VCaP (cell line): Measurements from ENCODE around the gene MMP12.

Source experiments
- H3K27ac ChIP-seq: fragments of 450-650 bp; 2 replicates; pipeline ENCODE4 v1.5.1; 2017
- CTCF ChIP-seq: fragments of 450-650 bp; conservative IDR thresholded peaks from 2 replicates; pipeline ENCODE4 v1.5.1; 2017; ENCODE audit warnings: mild to moderate bottlenecking, moderate library complexity

The MMP12 gene

DNA sequence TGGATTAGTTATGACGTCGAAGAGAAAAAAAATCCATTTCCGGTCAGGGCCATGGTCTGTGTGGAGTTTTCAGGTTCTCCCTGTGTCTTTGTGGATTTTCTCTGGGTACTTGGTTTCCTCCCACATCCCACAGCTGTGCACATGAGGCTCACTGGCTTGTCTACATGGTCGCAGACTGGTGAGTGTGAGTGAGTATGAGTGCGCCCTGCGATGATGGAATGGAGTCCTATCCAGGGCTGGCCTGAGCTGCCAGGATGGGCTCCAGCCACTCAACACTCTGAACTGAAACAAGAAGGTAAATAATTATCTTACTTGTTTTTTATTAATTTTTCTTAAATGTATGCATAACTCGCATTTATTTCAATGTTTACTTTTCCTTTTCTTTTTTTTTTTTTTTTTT lies 42.2 kb downstream of the MMP12 start:
- TF ChIP-seq CTCF, result no peak

DNA sequence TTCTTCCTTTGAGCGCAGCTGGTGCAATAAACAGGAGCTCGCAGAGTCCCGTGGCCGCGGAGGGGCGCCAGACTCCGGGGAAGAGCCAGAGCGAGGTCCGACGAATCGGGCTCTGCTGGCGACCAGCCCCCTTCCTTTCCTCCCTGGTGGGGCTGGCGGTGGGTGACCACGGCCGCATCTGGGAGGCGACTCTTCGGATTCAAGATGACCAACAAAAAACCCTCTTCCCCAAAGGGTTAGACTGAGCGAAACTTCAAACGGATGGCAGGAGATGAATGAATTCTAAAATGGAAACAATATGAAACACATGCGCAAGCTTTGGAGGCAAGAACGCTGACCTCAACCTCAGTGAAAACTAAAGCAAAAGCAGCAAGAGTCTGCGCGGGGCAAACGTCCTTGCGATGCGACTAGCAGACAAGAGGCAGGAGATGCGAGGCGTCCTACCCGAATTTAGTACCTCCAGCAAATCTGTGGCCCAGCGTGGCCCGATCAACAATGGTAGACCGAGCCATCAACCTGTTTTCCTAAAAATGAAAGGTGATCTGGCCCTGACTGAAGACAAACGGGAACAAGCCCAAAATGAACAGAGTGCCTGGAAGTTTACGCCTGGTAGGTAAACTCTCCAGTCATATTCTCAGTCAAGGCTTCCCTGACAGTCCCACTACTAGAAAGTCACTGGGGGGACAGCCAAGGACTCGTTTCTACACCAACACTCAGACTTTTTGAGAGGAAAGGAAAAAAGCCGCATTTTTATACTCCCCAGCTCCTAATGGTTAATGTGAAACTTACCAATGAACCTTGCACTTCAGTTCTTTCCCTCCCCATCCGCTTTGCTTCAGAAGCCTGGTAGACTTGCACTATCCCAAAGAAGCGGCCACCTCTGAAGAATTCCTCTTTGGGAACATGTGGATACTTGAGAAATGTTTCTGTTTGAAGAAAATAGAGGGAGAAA lies 43.0 kb downstream of the MMP12 start:
- TF ChIP-seq CTCF, result no peak
- no peak overlapping the region for H3K27ac ChIP-seq

More for the DNA sequence above, 42.2 kb downstream of the MMP12 start:
- no peak overlapping the region for H3K27ac ChIP-seq

GRCh38 chr11:102831128-102831488 lies 43.7 kb downstream of the MMP12 start:
- no peak overlapping the region for H3K27ac ChIP-seq
- no peak for TF ChIP-seq CTCF

- TF ChIP-seq CTCF, result no peak
- H3K27ac ChIP-seq, result peak overlapping the region; percentile 45
Measured at GRCh38 chr11:102830001-102830727, 44.6 kb downstream of the MMP12 start.

DNA sequence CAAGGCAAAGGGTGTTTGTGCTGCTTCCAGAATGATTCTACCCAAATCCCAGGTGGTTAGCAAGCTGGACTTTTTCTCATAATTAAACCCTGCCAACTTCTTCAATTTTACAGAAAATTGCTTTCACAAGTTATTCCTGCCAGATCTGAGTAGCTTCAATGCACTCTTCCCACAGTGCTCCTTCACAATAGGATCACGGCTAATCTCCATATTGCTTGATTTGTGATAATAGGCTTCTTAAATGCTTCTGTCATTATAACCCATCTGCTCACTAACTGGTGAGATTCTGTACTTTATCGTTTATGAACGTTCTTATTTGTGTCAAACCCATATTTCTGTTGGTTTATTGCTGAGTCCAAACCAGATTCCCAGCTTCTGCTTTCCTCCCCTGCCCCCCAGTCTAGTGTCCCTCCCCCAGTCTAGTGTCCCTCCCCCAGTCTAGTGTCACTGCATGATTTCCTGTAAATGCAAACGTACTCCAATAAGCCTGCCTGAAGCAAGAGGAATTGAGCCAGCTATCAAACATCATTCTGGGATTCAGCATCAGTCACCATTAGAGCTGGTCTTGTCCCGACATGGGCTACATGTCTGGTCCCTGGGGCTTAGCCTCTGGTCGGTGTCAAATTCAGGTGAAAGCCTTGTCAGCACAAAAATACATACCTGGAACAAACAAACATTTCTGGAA lies 45.3 kb downstream of the MMP12 start:
- no peak for TF ChIP-seq CTCF
- H3K27ac ChIP-seq, result peak overlapping the region; percentile 45

DNA sequence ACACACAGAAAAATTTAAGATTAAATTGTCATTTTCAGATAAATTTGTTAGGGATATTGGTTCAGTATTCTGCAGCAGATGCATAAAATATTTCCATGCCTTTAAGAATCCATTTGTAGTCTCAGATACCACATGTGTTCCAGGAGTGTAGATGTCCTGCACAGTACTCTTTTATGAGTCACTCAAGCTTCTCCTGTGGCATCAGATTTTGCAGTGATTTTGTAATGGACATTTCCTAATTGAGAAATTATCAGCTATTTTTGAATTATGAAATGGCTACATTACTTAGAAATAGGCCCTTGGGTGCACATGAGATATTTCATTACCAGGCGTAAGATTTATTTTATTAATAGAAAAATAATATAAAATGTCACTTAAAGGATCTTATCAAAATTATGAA lies 50.2 kb downstream of the MMP12 start:
- no peak for TF ChIP-seq CTCF
- no peak overlapping the region for H3K27ac ChIP-seq

DNA sequence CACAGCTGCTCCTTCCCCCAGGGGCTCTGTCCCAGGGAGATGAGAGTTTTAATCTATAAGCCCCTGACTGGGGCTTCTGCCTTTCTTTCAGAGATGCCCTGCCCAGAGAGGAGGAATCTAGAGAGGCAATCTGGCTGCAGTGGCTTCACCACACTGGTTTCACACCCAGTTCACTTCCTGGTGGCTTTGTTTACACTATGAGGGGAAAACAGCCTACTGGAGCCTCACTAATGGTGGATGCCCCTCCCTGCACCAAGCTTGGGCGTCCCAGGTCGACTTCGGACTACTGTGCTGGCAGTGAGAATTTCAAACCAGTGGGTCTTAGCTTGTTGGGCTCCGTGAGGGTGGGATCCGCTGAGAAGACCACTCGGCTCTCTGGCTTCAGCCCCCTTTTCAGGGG lies 55.3 kb downstream of the MMP12 start:
- H3K27ac ChIP-seq, result no peak overlapping the region
- no peak for TF ChIP-seq CTCF
